Stimulated activated naive CD4-positive, alpha-beta T cell (primary cell): ENCODE results near the gene ACOT12.
"Not testable (repeated sequence)": the region's sequence is repeated elsewhere in the genome, so short reads cannot be mapped to it uniquely, and the experiment has no call there.

ENCODE experiments used
- DNase-seq, 6 experiments: peaks; one replicate each; lab custom pipeline; 2025; lab: John Stamatoyannopoulos, UW

Gene ACOT12

DNA sequence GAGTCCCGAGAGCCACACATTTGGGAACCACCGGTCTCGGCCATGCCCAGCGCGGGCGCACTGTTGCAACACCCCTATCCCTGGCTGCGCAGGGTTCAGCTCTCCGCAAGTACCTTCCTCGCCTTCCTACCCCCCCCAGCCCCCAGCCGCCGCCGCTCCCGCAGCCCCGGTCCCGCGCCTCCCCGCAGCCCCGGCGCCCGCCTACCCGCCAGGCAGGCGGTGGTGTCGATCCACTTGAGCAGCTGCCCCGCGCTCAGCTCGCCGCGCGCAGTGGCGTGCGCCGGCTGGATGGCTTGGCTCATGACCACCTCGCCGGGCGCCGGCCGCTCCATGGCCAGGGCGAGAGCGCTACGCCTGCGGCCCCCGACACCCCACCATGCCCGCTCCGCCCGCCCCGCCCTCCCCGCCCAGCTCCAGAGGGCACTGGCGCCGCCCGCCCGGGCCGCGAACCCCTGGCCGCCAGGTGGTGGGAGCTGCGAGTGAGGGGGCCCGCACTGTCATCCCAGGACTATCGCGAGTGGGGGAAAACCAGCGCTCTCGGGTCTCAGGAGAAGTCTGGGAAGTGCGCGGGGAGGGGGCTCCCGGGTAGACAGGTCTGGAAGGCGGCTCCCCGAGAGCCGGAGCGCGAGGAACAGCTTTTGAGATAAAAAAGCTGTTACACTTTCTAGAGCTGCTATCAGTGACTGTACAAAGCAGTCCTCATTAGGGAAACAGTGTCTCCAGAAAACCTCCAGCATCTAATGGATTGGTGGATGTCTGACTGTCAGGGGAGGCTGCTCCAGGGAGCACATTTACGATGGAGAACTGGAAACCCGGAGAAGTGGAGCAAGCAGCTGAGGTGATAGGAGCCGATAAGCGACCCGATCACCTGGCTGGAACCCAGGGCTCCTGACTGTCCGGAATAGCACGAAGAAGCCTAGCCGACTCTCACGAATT, at the start of gene ACOT12:
Gene ACOT12 (minus strand): TSS at position 352 of the 936 bp plus-strand sequence. CDS start 20 bp downstream, at position 332.
- DNase-seq = no peak

GRCh38 chr5:81435023-81435422, 41.1 kb upstream of the ACOT12 start:
- no peak for DNase-seq

DNA sequence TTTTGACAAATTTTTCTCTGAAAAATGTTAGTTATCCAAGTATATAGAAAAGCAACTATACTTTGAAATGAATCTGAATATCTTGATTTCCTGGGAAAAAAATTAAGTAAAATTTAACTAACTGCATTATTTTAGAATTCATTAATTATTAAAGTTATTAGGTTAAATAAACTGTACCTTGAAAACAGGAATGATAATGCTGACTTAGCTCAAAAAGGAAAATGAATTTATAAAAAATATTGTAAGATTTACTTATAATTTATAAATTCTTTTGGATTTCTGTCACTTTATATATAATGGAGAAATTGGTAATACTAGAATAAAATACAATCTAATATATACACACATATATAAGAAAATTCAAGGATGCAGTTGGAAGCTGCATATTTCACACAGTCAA, 36.1 kb upstream of the ACOT12 start:
- no peak for DNase-seq

DNA sequence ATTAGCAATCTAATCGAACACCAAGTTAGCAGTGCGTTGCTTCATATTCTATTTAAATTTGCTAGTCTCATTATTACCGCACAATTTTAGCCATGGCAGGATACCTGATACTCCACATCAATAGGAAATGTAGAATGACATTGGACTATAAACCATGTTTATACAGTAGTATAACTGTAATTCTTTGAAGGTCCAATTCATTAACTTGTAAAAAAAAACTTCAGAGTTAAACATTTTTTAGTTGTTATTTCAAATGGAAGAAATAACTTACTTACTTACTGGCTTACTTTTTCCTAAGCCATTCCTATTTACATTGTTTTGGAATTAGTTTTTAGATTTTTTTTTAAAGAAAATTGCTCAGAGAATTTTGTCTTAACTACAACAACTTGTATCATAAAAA, 35.4 kb upstream of the ACOT12 start:
- DNase-seq = no peak

DNA sequence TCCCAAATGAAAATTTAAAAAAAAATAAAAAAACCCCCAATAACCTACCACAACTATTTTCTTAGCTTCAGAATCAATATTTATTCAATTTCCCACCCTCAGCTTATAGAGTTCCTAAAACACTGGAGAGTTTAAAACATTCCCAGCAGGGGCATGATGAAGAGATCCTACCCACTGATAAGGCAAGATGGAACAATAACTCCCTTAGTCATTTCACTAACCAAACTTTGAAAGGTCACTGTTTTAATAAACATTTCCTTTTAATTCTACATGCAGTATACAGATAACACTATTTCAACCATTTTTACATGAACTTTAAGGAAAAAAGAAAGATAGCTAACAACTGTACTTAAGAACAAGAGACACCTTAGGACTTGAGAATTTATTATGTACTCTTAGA, 34.9 kb upstream of the ACOT12 start:
- DNase-seq = no peak

DNA sequence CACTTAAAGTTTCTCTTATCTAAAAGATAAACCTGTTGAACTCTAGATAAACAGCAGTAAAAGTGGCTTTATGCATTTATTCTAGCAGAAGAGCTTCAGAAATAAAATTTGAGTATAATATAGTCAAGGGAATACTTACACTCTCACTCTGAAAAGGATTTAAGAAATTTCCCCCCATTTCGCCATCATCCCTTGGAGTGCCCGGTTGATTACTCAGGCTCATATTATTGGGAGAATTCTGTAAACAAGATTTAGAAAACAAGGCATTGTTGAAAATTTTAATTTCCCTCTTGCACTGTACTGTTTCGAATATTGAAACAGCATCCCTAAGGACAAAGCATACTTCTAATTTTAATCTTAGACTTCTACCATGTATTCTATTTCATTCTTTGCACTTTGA, 34.5 kb upstream of the ACOT12 start:
- no peak for DNase-seq

DNA sequence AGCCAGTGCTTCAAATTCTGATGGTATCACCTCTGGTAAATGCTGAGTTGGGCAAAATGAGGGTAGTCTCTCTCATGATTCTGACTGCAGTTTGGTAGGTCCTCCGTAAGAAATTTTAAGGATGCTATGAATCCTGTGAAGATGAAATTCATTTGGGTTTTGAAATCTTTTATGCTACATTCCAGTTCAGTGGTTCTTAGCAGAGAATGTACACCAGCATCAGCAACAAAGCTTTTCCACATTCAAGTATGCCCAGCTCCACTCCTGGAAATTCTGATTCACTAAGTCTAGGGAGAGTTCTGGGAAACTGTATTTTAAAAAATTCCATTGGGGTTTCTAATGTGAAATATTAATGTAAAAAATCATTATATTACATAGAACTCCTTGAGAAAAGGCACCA, 33.6 kb upstream of the ACOT12 start:
- no peak for DNase-seq

DNA sequence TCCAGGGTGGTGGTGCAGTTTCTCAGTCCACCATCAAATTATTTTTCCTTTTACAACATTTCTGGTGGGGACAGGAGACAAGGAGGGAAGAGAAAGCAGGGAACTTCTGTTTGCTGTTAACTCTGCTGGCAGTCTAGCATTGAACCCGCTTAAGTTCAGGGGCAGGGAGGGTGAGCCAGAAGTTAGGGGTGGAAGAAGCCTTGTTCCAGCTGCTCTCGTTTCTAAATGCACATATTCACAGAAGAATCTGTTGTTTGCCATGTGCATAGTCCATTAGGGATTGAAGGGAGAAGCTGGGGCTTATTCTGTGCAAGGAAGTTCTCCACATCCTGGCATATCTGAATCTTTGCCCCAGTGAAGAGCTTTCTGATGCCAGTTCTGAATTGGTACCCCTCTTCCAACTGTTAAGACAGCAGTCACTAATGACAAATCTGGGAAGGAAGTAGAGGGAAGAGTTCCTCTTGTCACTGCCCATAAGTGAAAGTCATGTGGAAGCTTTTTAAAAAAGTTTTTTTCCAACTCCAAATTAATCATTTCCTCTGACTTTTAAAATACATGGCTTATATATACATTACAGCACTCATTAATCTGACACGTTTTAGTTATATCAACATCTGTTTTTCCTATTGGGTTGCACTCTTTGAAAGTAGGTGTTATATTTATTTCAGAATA, 32.6 kb upstream of the ACOT12 start:
- DNase-seq = no peak

DNA sequence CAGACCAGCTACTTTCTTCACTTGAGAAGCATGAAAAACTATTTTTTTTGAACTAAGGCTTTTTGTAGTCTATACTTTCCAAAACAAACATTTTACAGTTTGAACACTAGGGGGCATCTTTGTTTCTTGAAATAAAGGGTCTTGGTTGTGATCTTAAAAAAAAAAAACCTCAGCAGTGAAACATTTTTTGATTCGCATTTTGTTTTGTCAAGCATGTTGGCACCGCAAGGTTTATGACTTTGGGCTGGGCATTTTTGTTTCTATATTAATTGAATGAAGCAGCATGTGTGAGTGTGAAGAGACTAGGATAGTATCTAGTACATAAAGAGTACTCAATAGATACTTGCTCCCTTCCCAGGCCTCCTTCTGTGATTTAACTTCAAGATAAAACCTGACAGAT, 31.6 kb upstream of the ACOT12 start:
- peak in 3 of 6 experiments; percentile 47 to 71 (median 70) for DNase-seq

- DNase-seq = no peak
Observed at GRCh38 chr5:81424728-81425127, 30.8 kb upstream of the ACOT12 start.

DNA sequence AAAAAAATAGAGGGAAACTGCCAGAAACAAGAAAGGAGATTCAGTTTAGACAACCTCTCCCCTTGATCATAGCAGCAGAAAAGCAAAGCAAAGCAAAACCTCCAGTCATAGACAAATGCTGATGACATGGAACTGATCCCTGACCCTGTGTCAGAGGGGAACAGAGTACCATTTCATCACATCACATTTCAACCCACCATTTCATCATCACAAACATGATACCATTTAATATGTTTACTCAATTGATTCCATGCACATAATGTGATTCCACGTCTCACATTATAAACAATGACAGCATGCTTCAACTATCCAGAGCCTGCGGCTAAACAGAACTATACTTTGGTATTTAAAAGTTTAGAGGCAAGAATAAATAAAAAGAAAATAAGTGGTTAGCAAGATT, 28.7 kb upstream of the ACOT12 start:
- no peak for DNase-seq

- no peak for DNase-seq
Observed at GRCh38 chr5:81420039-81420667, 26.2 kb upstream of the ACOT12 start.

- no peak for DNase-seq
Observed at GRCh38 chr5:81418606-81419005, 24.7 kb upstream of the ACOT12 start.

- no peak for DNase-seq
Observed at GRCh38 chr5:81417052-81417451, 23.1 kb upstream of the ACOT12 start.

DNA sequence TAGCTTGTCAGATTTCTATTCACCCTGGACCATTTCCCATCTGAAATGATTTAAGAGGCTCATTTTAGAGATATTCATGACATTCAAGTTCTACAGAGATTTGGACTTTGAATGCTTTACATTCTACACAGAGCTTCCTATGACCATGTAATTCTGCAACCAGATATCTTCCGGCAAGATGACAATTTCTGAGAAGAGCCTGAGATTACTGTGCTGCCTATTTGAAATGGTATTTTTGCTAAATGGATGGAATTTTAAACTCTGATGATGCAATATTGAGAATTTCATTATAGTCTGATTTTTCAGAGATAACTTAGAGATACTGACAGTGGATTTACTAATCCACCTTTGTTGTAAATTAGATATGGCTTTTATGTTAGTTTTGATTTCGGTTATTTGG, 16.0 kb upstream of the ACOT12 start:
- no peak for DNase-seq

DNA sequence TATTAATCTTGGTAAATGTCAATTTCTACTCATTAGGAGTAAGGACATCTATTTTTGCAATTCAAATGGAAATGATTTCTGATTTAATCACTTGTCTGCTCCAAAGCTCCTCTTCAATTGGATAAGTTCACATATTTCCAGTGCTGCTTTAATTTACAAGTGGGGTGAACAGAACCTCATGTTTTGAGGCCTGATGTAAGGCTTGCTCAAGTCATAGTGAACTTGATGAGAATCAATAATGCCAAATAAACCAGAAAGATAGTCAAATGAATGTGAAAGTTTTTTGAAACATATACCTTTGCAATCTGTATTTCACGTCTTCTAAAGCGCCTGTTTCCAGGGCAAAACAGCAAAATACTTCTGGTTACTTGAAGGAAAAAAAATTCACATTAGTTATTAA, 15.4 kb upstream of the ACOT12 start:
- no peak for DNase-seq

DNA sequence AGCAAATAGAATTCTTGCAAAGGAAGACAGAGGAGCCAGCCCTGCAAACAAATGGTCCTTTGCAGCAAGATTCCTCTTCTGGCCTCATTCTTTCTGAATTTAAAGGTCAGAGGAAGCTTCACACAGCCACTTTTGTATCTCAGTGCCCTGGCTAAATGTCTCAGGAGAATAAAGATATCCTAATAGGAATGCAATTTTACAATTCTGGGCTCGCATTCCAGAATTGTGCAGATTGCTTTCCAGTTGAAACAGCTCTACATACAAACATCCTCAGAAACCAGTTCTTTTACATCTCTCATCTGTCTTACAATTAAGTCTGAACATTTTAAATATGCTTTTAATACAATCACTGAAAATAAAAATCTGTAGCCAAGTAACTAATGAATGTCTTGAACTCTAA, 14.6 kb upstream of the ACOT12 start:
- DNase-seq = no peak

- not testable (repeated sequence) for DNase-seq
Observed at GRCh38 chr5:81407811-81408210, 13.9 kb upstream of the ACOT12 start.

- DNase-seq = no peak
Observed at GRCh38 chr5:81405126-81405891, 11.4 kb upstream of the ACOT12 start.

DNA sequence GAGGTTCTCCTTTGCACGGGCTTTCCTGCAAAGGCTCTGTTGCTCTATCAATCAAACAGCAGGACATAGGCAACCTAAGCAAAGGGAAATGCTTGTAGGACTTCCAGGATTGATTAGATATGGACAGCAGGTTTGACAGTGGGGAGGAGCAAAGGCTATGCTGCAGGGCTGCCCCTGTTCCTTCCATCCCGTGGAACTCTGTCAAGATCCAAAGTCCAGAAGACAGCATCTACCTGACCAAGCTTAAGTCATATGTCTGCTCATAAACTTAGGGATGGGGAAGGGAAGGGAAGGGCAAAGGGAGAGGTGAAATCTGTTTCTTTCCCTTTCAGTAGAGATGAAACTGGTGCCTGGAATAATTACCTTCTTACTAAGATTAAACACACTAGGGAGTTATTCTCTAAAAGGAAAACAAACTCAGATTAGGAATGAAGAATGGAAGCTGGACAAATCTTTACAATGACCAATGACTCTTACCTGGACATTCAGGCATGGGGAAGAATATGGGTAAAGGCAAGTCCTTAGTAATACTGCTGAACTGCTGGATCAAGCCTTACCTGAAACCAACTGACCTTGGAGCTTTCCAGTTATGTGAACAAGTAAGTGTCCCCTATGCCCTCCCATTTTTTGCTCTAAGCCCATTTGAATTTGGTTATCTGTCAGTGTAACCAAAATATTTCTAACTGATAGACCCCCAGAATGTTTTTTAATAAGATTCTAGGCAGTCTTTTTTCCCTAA, 8.4 kb upstream of the ACOT12 start:
- no peak for DNase-seq

- no peak for DNase-seq
Observed at GRCh38 chr5:81401266-81401665, 7.3 kb upstream of the ACOT12 start.
